ENCODE data around the gene ASNSD1.
"Not testable (repeated sequence)": the region's sequence is repeated elsewhere in the genome, so short reads cannot be mapped to it uniquely, and the experiment has no call there.

The ASNSD1 gene

DNA sequence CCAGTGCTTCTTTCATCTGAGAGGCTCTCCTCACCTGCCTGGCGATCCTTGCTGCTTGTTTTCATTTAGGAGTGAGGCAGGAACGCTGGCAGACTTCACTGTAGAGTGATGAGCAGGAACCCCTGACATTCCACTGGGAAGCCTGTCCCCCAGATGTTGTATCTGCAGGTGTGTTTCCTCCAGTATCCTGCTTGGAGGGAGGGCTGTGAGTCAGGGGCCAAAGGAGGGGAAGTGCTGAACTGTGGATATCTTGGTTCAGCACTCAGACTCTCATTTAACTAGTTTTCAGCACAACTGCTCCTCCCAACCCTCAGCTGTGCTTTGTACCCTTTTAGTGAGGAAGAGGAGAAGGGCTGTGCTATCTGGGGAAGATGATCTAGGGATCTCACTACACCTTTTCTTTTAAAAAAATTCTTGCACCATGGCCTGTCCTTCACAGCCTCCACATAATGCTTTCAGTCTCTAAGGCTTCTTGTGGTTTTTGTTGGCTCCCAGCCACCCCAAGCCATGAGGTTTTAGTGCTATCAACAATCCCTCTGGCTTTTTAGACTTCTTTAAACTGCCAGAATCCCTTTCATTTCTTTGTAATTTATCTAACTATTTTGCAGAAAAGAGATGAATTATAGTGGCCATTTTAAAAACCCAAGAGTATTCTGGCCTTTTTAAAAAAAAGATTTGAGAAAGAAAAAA is 24.4 kb downstream of the ASNSD1 start:
- DNase-seq (ENCODE audit: low read depth), result no peak

DNA sequence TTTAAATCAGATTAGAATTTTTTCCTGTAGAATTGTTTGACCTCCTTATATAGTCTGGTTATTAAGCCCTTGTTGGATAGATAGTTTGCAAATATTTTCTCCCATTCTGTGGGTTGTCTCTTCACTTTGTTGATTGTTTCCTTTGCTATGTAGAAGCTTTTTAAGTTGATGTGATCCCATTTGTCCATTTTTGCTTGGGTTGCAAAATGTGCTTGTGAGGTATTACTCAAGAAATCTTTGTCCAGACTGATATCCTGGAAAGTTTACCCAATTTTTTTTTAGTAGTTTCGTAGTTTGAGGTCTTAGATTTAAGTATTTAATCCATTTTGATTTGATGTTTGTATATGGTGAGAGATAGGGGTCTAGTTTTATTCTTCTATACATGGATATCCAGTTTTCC is 26.5 kb downstream of the ASNSD1 start:
- DNase-seq (ENCODE audit: low read depth), result not testable (repeated sequence)

DNA sequence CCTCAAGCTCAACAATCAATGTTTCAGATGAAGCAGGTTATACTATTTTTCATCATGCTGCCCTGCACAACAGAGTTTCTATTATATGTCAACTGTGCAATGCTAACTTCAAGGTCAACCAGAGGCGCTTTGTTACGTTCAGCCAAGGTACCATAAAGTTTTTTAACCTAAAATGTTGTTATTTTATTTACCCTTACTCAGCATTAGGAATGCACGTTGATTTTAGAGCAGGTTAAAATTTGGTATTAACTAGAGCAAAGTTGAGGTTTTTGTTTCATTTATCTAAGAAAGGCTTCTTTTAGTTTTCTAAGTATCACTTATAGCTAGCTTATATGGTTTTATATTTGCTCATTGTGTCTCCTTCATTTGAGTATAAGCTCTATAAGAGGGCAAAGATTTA is 35.0 kb downstream of the ASNSD1 start:
- no peak for DNase-seq (ENCODE audit: low read depth)

DNA sequence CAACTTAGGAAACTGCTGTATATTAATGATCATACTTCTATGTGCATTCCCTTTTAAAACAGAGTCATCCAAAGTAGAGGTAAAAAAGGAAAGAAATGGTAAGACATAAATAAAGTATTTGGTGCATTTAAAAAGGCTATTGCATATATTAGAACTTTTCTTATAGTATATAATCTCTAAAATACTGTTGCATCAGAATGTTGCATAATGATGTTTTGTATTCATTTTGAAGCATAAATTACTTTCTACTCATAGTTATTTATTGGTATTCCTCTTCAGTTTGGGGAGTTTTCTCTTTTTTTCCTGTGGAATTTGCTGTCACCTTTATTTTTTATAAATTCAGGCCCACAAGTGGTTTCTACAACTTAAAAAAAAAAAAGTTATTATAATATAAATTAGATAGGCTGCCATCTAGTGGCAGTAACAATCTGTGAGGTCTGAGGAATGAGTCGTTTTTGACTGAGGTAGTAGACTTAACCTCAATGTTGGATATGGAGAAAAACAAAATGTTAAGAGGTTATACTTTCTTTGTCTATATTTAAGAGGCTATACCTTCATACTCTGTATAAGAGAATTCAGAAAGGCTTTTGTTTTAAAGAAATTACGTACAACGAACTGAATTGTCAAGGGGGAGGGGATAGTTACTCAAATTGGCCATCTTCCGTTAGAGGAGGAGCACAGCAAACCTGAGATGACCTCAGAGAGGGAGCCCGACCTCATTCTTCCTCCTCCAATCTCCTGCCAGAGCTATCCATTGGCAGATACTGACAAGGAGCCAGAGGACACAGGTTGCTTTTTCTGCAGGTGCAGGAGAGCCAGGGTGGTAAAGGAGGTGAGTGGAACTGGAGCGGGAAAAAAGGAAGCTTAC is 37.0 kb downstream of the ASNSD1 start:
- DNase-seq (ENCODE audit: low read depth), result peak; percentile 24

DNA sequence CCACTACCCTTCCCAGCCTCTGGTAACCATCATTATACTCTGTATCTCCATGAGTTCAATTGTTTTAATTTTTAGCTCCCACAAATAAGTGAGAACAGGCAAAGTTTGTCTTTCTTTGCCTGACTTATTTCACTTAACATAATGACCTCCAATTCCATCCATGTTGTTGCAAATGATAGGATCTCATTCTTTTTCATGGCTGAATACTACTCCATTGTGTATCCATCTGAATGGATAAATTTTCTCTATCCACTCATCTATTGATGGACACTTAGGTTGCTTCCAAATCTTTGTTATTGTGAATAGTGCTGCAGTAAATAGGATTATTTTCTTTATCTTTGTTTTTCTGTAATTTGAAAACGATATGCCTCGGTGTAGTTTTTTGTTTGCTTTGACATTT is 39.4 kb downstream of the ASNSD1 start:
- DNase-seq (ENCODE audit: low read depth), result no peak

DNA sequence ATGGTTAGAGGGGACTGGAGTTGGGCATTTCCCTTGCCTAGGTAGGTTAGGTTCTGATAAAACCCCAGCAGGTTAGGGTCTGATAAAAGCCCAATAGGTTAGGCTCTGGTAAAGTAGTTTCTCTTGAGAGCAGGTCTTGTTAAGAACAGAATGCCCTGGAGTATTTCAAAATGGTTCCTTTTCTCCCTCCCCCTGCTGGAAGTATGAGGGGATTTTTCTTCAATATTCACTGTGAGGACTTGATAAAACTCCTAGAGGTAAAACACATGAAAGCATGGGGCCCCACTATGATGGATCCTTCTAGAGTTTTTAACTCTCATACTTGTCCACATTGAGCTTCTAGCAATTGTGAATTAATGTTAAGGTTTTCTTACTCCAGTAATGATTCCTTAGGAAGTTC is 40.8 kb downstream of the ASNSD1 start:
- DNase-seq (ENCODE audit: low read depth), result no peak

DNA sequence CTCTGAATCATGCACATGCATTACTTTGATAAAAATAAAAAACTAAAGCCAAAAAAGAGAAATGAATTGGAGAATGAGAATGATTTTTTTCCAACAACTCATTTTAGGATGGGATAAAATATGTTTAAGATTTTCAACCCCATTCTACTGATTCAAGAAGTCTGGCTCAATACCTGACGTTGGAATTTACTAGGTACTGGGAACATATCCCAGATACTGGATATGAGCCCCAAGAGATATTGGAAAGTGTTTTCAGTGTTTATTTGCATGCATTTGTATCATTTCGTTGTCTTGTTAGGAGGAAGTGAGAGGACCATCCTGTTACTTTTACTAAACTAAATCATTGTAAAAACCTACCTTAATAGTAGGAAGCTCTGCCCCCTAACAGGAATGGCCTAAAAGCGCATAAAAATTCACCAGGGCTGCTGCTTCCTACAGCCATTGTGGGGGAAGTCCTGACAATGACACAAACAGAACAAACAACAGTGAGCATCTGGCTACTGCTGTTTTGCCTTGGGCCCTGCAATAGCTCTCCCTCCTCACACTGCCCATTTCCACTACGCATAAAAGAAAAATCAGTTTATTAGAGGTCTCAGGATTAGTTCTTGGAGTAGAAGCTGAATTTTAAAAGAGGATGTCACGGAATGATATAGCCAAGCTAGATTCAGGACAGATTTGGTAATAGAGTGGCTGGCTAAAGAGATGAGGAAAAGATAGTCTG is 48.4 kb downstream of the ASNSD1 start:
- no peak for DNase-seq (ENCODE audit: low read depth)

DNA sequence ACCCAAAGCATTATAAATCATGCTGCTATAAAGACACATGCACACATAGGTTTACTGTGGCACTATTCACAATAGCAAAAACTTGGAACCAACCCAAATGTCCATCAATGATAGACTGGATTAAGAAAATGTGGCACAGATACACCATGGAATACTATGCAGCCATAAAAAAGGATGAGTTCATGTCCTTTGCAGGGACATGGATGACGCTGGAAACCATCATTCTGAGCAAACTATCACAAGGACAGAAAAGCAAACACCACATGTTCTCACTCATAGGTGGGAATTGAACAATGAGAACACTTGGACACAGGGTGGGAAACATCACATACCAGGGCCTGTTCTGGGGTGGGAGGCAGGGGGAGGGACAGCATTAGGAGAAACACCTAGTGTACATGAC is 56.3 kb downstream of the ASNSD1 start:
- DNase-seq (ENCODE audit: low read depth), result not testable (repeated sequence)

DNA sequence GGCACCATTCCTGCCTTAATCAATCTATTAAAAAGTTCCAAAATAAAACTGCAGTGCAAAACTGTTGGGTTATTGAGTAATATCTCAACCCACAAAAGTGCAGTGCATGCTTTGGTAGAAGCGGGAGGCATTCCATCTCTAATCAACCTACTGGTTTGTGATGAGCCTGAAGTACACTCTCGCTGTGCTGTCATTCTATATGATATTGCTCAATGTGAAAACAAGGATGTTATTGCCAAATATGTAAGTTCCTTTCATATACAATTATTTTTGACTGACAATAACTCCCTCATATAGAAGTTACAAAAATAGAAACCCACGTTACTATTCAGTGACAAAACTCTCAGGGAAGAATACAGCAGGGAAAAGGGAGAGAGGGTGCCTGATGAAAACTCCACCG is 58.3 kb downstream of the ASNSD1 start:
- no peak for DNase-seq (ENCODE audit: low read depth)

Data from stimulated activated CD4-positive, alpha-beta T cell treated with anti-CD3 and anti-CD28 coated beads, Interleukin-2, amount 100 ng/mL, for 4 hours (primary cell).